AG04449 (cell line): ENCODE data around the gene DHRS7.
A peak's percentile ranks its signal among the peaks of the same experiment; 100 is the strongest.

Source experiments
- CTCF ChIA-PET: fragments of 350-600 bp; formaldehyde crosslinking; extraction: SDS; loops from one replicate; lab custom pipeline; 2021; ENCODE audit warnings: antibody characterized with exemption; lab: Yijun Ruan, JAX
- POLR2A ChIA-PET: fragments of 400-600, 350-600 bp; formaldehyde crosslinking; extraction: SDS; loops from one replicate; lab custom pipeline; 2020; ENCODE audit warnings: antibody characterized with exemption, inconsistent platforms; lab: Yijun Ruan, JAX
- DNase-seq: peaks from one replicate; pipeline ENCODE4 v3.0.0-alpha.2; 2010; ENCODE audit warnings: low read depth, low spot score
- H3K4me3 ChIP-seq: 2 replicates; pipeline ENCODE4 v1.5.1; 2011; ENCODE audit warnings: low read depth, mild to moderate bottlenecking, control low read depth, low read length
- CTCF ChIP-seq: IDR thresholded peaks from one replicate; pipeline ENCODE4 v1.5.1; 2011; ENCODE audit warnings: mild to moderate bottlenecking, moderate library complexity, low read length, control low read depth, inconsistent platforms; ENCODE audit not compliant: insufficient read depth; ENCODE audit errors: missing control alignments

Gene DHRS7

GRCh38 chr14:60151715-60152114 is 13.5 kb downstream of the DHRS7 start:
- H3K4me3 ChIP-seq: no peak overlapping the region
- TF ChIP-seq CTCF: no peak
- POLR2A ChIA-PET: interaction anchor here (0.7 to 1.6 kb wide), 4 partner anchors 9 to 97 kb away, joined by 3 to 8 read pairs (median 4); partner anchors contain the start of genes PCNX4 and PPM1A
- peak; percentile 86 for DNase-seq
- CTCF ChIA-PET: interaction anchor here (0.9 to 5.7 kb wide), 3 partner anchors 9 to 13 kb away, joined by 3 to 26 read pairs (median 5); partner anchors contain the start of gene DHRS7

GRCh38 chr14:60134702-60135101 is 30.5 kb downstream of the DHRS7 start:
- no peak for TF ChIP-seq CTCF
- CTCF ChIA-PET: no interaction called here
- no peak overlapping the region for H3K4me3 ChIP-seq
- POLR2A ChIA-PET: no interaction called here
- DNase-seq: no peak

- POLR2A ChIA-PET: no interaction called here
- CTCF ChIA-PET: no interaction called here
- no peak for DNase-seq
- H3K4me3 ChIP-seq: no peak overlapping the region
- no peak for TF ChIP-seq CTCF
Observed at GRCh38 chr14:60133487-60133886, 31.7 kb downstream of the DHRS7 start.

GRCh38 chr14:60125918-60126317 is 39.3 kb downstream of the DHRS7 start:
- POLR2A ChIA-PET: no interaction called here
- no peak overlapping the region for H3K4me3 ChIP-seq
- CTCF ChIA-PET: no interaction called here
- DNase-seq: no peak
- TF ChIP-seq CTCF: no peak

- no peak for DNase-seq
- ChIA-PET POLR2A (interaction anchor here (1.0 kb wide), 1 partner anchor 24 kb away, joined by 4 read pairs; the partner anchor contains the start of gene PCNX4), CTCF (no interaction called here)
- H3K4me3 ChIP-seq: no peak overlapping the region
- TF ChIP-seq CTCF: no peak
Observed at GRCh38 chr14:60116181-60116580, 49.0 kb downstream of the DHRS7 start.

- POLR2A ChIA-PET: no interaction called here
- no peak for TF ChIP-seq CTCF
- CTCF ChIA-PET: interaction anchor here (1.1 kb wide), 1 partner anchor 68 kb away, joined by 3 read pairs; no protein-coding TSS in a partner anchor
- no peak for DNase-seq
- no peak overlapping the region for H3K4me3 ChIP-seq
Observed at GRCh38 chr14:60114881-60115280, 50.3 kb downstream of the DHRS7 start.
